Cardiac muscle cell (in vitro differentiated cells and primary cell): ENCODE data around the gene BPIFB4. TPM values are rescaled to one million over a fixed set of nuclear protein-coding genes. Genes with fewer than 3 reads are reported as not detected.

Experiments
- DNase-seq, 2 donors: peaks; one replicate each; pipeline versions ENCODE4 v3.0.0 to v3.0.0-alpha.2; 2010 to 2017; ENCODE audit warnings: low read depth in 1 of 2, low spot score in 1 of 2
- H3K27ac ChIP-seq: fragments of 200-600 bp; sonication (generic); 2 replicates; pipeline ENCODE4 v1.5.1; 2016
- H3K27me3 ChIP-seq: fragments of 200-600 bp; sonication (generic); 2 replicates; pipeline ENCODE4 v1.6.0; 2016; ENCODE audit warnings: control low read depth
- H3K36me3 ChIP-seq: fragments of 200-600 bp; sonication (generic); 2 replicates; pipeline ENCODE4 v1.5.1; 2016; ENCODE audit warnings: control low read depth
- H3K4me1 ChIP-seq: fragments of 200-600 bp; sonication (generic); 2 replicates; pipeline ENCODE4 v1.8.1; 2017; ENCODE audit warnings: low read depth, mild to moderate bottlenecking, mixed run types
- H3K4me3 ChIP-seq: fragments of 200-600 bp; sonication (generic); 2 replicates; pipeline ENCODE4 v1.5.1; 2016; ENCODE audit warnings: mild to moderate bottlenecking
- H3K9me3 ChIP-seq: fragments of 200-600 bp; sonication (generic); 2 replicates; pipeline ENCODE4 v1.5.1; 2017; ENCODE audit warnings: low read depth, mild to moderate bottlenecking, control low read depth
- CTCF ChIP-seq: IDR thresholded peaks from 2 replicates; pipeline ENCODE4 v1.5.1; 2012; ENCODE audit warnings: low read depth, mild to moderate bottlenecking, low read length
- polyA plus RNA-seq: library from polyadenylated mRNA; unstranded; fragments of >200 nt; fragmentation: Nextera tagmentation; extraction: Ambion mirVana; gene quantifications from 2 replicates; pipeline ENCODE4 v1.2.1, GENCODE V29; 2016
- total RNA-seq: library from RNA; depleted of rRNA; stranded (reverse); fragments of >200 nt; gene quantifications from 2 replicates; pipeline ENCODE4 v1.2.3, GENCODE V29; 2016

Gene BPIFB4
- total and polyA plus RNA-seq, 2 experiments from 2014 or later: not detected

- H3K4me3 ChIP-seq: no peak overlapping the region
- no peaks in the 10 kb centered on the region for H3K9me3 ChIP-seq
- TF ChIP-seq CTCF: no peak
- H3K4me1 ChIP-seq: no peaks in the 10 kb centered on the region
- H3K36me3 ChIP-seq: no peaks in the 10 kb centered on the region
- no peak overlapping the region for H3K27ac ChIP-seq
- DNase-seq: no peak
- H3K27me3 ChIP-seq: no peaks in the 10 kb centered on the region
Measured at GRCh38 chr20:33034115-33034514, 45.3 kb upstream of the BPIFB4 start.

GRCh38 chr20:33034901-33035492, 44.4 kb upstream of the BPIFB4 start:
- TF ChIP-seq CTCF: no peak
- Histone ChIP-seq H3K4me1 (no peaks in the 10 kb centered on the region), H3K9me3 (no peaks in the 10 kb centered on the region), H3K36me3 (no peaks in the 10 kb centered on the region), H3K27ac (no peak overlapping the region), H3K27me3 (no peaks in the 10 kb centered on the region), H3K4me3 (no peak overlapping the region)
- no peak for DNase-seq

GRCh38 chr20:33037456-33037855, 42.0 kb upstream of the BPIFB4 start:
- TF ChIP-seq CTCF: no peak
- H3K27me3 ChIP-seq: no peaks in the 10 kb centered on the region
- DNase-seq: no peak
- no peak overlapping the region for H3K27ac ChIP-seq
- H3K4me3 ChIP-seq: no peak overlapping the region
- H3K36me3 ChIP-seq: no peaks in the 10 kb centered on the region
- no peaks in the 10 kb centered on the region for H3K9me3 ChIP-seq
- H3K4me1 ChIP-seq: no peaks in the 10 kb centered on the region

- DNase-seq: no peak
- Histone ChIP-seq H3K27ac (no peak overlapping the region), H3K27me3 (no peaks in the 10 kb centered on the region), H3K9me3 (no peaks in the 10 kb centered on the region), H3K36me3 (no peaks in the 10 kb centered on the region), H3K4me1 (no peaks in the 10 kb centered on the region), H3K4me3 (no peak overlapping the region)
- TF ChIP-seq CTCF: no peak
Measured at GRCh38 chr20:33038243-33038642, 41.2 kb upstream of the BPIFB4 start.

- Histone ChIP-seq H3K36me3 (no peaks in the 10 kb centered on the region), H3K27me3 (no peaks in the 10 kb centered on the region), H3K27ac (no peak overlapping the region), H3K9me3 (no peaks in the 10 kb centered on the region), H3K4me1 (no peaks in the 10 kb centered on the region), H3K4me3 (no peak overlapping the region)
- no peak for TF ChIP-seq CTCF
- no peak for DNase-seq
Measured at GRCh38 chr20:33042430-33042829, 37.0 kb upstream of the BPIFB4 start.
